BJ (cell line): Measurements from ENCODE around the gene CCDC18. TPM values are rescaled to one million over a fixed set of nuclear protein-coding genes. Genes with fewer than 3 reads are reported as not detected.
"Not testable (repeated sequence)": the region's sequence is repeated elsewhere in the genome, so short reads cannot be mapped to it uniquely, and the experiment has no call there.

ENCODE experiments used
- CTCF ChIA-PET: fragments of 350-600 bp; formaldehyde crosslinking; extraction: SDS; loops from one replicate; lab custom pipeline; 2021; ENCODE audit warnings: antibody characterized with exemption, inconsistent platforms; lab: Yijun Ruan, JAX
- POLR2A ChIA-PET: fragments of 300-600 bp; sonication (Branson Sonifier 250); formaldehyde crosslinking; extraction: SDS; loops from one replicate; lab custom pipeline; 2021; ENCODE audit warnings: antibody characterized with exemption; lab: Charles Lee
- DNase-seq: peaks from one replicate; pipeline ENCODE4 v3.0.0-alpha.2; 2011; ENCODE audit warnings: low read depth
- H3K27me3 ChIP-seq: 2 replicates; pipeline ENCODE4 v1.6.0; 2011; ENCODE audit warnings: low read length; ENCODE audit not compliant: control insufficient read depth, insufficient read depth
- H3K36me3 ChIP-seq: 2 replicates; pipeline ENCODE4 v1.5.1; 2011; ENCODE audit warnings: low read length; ENCODE audit not compliant: control insufficient read depth, insufficient read depth
- H3K4me3 ChIP-seq: 2 replicates; pipeline ENCODE4 v1.5.1; 2011; ENCODE audit warnings: low read depth, mild to moderate bottlenecking, control low read depth, low read length
- polyA plus RNA-seq: library from polyadenylated mRNA; depleted of rRNA; stranded (reverse); fragments of >200 nt; gene quantifications from 2 replicates; pipeline ENCODE4 v1.2.3, GENCODE V29; 2011
- TF ChIP-seq, protein P1 (sequence below): IDR thresholded peaks from 2 replicates; pipeline ENCODE4 v1.5.1; 2011; ENCODE audit warnings: low read depth, mild to moderate bottlenecking, control low read depth, inconsistent platforms, low read length, moderate library complexity; ENCODE audit not compliant: insufficient read depth

The CCDC18 gene
- polyA plus RNA-seq, 1 experiment, result 2.6 TPM

- POLR2A ChIA-PET, result no interaction called here
- CTCF ChIA-PET, result no interaction called here
- DNase-seq, result no peak
- TF ChIP-seq, protein P1, sequence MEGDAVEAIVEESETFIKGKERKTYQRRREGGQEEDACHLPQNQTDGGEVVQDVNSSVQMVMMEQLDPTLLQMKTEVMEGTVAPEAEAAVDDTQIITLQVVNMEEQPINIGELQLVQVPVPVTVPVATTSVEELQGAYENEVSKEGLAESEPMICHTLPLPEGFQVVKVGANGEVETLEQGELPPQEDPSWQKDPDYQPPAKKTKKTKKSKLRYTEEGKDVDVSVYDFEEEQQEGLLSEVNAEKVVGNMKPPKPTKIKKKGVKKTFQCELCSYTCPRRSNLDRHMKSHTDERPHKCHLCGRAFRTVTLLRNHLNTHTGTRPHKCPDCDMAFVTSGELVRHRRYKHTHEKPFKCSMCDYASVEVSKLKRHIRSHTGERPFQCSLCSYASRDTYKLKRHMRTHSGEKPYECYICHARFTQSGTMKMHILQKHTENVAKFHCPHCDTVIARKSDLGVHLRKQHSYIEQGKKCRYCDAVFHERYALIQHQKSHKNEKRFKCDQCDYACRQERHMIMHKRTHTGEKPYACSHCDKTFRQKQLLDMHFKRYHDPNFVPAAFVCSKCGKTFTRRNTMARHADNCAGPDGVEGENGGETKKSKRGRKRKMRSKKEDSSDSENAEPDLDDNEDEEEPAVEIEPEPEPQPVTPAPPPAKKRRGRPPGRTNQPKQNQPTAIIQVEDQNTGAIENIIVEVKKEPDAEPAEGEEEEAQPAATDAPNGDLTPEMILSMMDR, result no peak
- no peaks in the 10 kb centered on the region for H3K27me3 ChIP-seq
- H3K36me3 ChIP-seq, result peaks cover 1% of the 10 kb centered on the region
- H3K4me3 ChIP-seq, result no peak overlapping the region
Measured at GRCh38 chr1:93262645-93263044, 82.1 kb downstream of the CCDC18 start.

DNA sequence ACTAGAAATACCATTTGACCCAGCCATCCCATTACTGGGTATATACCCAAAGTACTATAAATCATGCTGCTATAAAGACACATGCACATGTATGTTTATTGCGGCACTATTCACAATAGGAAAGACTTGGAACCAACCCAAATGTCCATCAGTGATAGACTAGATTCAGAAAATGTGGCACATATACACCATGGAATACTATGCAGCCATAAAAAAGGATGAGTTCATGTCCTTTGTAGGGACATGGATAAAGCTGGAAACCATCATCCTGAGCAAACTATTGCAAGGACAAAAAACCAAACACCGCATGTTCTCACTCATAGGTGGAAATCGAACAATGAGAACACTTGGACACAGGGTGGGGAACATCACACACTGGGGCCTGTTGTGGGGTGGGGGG is 88.4 kb downstream of the CCDC18 start:
- POLR2A ChIA-PET, H3K27me3 ChIP-seq, H3K4me3 ChIP-seq, DNase-seq, CTCF ChIA-PET, H3K36me3 ChIP-seq: not testable (repeated sequence)

DNA sequence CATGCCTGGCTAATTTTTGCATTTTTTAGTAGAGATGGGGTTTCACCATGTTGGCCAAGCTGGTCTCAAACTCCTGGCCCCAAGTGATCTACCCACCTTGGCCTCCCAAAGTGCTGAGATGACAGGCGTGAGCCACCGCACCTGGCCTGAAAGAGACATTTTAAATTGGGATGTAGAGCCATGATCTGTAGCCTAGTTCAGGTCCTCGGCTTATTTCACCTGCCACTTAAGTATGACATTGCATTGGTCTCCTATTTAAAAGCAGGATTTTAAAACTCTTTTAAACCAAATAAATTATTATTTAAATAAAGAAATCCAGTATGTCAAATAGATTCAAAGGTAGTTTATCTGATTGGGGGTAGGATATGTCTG is 94.7 kb downstream of the CCDC18 start:
- H3K4me3 ChIP-seq, POLR2A ChIA-PET, DNase-seq, H3K27me3 ChIP-seq, H3K36me3 ChIP-seq: not testable (repeated sequence)
- CTCF ChIA-PET, result interaction anchor here (0.7 to 1.9 kb wide), 4 partner anchors 14 to 32 kb away, joined by 3 to 7 read pairs (median 3); no protein-coding TSS in a partner anchor

DNA sequence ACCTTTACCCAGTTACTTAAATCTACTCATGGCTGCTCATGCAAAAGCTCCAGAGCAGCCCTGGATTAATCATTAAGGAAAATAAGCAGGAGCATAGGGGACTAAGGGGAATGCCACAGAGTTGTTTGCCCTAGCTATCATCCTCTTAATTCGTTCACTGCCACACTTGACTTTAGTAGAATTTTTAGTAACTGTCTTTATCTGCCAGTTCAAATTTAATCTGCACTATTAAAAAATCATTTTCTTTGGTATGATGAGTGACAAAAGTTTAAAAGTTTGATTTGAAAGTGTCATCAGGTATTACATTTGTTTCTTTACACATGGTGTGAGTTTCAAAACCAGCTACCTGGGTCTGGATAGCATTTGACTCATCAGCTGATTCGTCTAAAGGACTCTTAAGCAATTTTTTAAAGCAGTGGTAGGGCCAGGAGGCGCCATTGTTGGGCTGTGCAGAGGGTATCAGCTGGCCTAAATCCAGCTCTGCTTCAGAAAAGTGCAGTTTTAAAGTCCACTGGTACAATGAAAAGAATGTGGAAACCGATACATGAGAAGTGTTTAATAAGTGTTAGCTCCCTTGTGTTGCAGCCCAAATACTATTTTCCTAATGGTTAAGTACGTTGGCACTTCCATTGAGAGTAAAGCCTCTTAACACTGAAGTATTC is 95.2 kb downstream of the CCDC18 start:
- no peak overlapping the region for H3K4me3 ChIP-seq

DNA sequence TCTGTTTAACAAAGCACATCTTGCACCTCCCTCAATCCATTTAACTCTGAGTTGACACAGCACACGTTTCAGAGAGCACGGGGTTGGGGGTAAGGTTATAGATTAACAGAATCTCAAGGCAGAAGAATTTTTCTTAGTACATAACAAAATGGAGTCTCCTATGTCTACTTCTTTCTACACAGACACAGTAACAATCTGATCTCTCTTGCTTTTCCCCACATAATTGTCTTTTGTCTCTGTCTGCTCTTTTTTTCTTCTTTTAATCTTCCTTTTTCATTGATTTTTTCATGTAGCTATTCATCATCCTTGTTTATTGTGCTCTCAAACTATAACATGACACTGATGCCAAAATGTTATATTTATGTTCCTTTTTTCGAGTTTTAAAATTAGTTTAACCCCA is 97.0 kb downstream of the CCDC18 start:
- CTCF ChIA-PET, H3K36me3 ChIP-seq, H3K4me3 ChIP-seq, H3K27me3 ChIP-seq, POLR2A ChIA-PET, DNase-seq: not testable (repeated sequence)

More for the DNA sequence above, 95.2 kb downstream of the CCDC18 start:
- POLR2A ChIA-PET, result no interaction called here
- CTCF ChIA-PET, result interaction anchor here (0.6 to 1.9 kb wide), 5 partner anchors 13 to 144 kb away, joined by 3 to 7 read pairs (median 3); no protein-coding TSS in a partner anchor
- Histone ChIP-seq H3K27me3 (no peaks in the 10 kb centered on the region), H3K36me3 (no peaks in the 10 kb centered on the region)
- no peak for DNase-seq
- TF ChIP-seq, protein P1, result no peak

GRCh38 chr1:93283496-93283895 is 103.0 kb downstream of the CCDC18 start:
- Histone ChIP-seq H3K4me3 (no peak overlapping the region), H3K27me3 (no peaks in the 10 kb centered on the region), H3K36me3 (no peaks in the 10 kb centered on the region)
- TF ChIP-seq, protein P1, result no peak
- CTCF ChIA-PET, result interaction anchor here (1.0 to 1.2 kb wide), 2 partner anchors 18 to 21 kb away, joined by 4 to 7 read pairs; no protein-coding TSS in a partner anchor
- DNase-seq, result no peak
- POLR2A ChIA-PET, result no interaction called here

DNA sequence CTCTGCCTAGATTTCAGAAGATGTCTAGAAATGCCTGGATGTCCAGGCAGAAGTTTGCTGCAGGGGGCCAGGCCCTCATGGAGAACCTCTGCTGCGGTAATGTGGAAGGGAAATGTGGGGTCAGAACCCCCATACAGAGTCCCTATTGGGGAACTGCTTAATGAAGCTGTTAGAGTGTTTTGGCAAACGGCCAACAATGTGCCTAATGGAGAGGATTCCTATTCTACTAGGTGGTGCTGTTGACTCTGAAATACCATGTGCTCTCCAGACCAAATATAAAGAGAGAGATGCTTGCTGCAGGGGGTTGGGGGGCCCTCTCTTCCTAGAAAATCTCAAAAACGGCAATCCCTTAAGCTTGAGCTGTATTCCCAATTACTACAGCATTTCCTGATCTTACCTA is 108.0 kb downstream of the CCDC18 start:
- Histone ChIP-seq H3K36me3 (no peaks in the 10 kb centered on the region), H3K4me3 (no peak overlapping the region), H3K27me3 (no peaks in the 10 kb centered on the region)
- no peak for DNase-seq
- ChIA-PET CTCF (interaction anchor here (0.5 to 1.9 kb wide), 2 partner anchors 13 to 16 kb away, joined by 3 to 8 read pairs; no protein-coding TSS in a partner anchor), POLR2A (no interaction called here)
- TF ChIP-seq, protein P1, result no peak
